HG02610 (cell line): ENCODE measurements around the gene ZNF716.
"Not testable (repeated sequence)": the region's sequence is repeated elsewhere in the genome, so short reads cannot be mapped to it uniquely, and the experiment has no call there.

ENCODE experiments used
- ATAC-seq: cut with Tn5 transposase; IDR thresholded peaks from one replicate; pipeline ENCODE4 v1.9.1; 2021; ENCODE audit warnings: mild to moderate bottlenecking, moderate library complexity; ENCODE audit not compliant: unreplicated experiment

The ZNF716 gene

DNA sequence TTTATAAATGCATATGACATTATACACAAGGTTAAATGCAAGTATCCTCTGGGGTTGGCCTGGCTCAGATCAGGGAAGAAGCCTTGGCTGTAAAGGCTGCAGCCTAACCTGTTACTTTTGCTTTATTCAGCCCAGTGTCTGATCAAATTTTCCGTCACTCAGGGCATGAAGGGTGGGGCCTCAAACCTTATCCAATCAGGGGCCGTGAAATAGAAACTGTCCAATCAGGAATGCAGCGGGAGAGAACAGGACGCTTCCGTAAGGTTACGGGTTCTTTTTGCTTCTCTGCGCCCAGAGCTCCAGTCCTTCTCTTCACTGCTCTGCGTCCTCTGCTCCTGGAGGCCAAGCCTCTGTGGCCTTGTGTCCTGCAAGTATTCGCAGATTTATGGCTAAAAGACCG lies at the start of gene ZNF716:
ZNF716 (plus strand) TSS at position 274 of the 400 bp plus-strand sequence; CDS start at position 386, 112 bp downstream.
- no peak for ATAC-seq

DNA sequence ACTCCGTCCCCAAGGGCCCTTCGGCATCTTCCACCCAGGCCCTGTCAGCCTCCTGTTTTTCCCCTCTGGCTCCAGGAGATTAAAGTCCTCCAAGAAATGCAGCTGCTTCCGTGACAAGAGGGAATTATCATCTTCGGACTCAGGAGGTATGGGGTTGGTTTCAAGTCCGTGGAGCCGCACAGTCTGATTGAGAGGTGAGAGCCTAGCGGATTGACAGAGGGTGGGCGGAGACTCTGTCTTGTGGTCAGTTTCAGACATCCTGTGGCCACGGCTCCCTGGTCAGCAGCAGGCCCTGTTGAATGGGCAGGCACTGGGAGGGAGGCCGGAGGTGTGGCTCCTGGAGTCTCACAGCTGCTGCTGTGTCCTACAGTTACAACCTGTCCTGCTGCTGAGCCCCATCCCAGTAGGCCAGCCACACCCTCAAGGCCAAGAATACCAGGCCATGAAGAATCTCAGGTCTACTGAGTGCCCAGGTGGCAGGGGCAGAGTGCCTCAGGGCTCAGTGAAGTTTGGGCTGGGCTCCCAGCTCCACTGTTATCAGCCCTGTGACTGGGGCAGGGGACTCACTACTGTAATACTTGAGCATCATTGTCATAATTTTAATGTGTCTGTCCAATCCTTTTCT lies 49.3 kb upstream of the ZNF716 start:
- ATAC-seq, result no peak

DNA sequence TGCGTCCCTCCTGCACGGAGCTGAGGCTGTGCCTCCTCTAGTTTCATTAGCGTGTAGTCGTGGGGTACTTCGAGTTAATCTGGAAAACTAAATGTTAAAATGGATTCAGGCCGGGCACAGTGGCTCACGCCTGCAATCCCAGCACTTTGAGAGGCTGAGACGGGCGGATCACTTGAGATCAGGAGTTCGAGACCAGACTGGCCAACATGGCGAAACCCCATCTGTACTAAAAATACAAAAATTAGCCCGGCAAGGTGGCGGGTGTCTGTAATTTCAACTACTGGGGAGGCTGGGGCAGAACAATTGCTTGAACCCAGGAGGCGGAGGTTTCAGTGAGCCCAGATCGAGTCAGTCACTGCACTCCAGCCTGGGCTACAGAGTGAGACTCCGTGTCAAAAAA lies 46.9 kb upstream of the ZNF716 start:
- not testable (repeated sequence) for ATAC-seq

DNA sequence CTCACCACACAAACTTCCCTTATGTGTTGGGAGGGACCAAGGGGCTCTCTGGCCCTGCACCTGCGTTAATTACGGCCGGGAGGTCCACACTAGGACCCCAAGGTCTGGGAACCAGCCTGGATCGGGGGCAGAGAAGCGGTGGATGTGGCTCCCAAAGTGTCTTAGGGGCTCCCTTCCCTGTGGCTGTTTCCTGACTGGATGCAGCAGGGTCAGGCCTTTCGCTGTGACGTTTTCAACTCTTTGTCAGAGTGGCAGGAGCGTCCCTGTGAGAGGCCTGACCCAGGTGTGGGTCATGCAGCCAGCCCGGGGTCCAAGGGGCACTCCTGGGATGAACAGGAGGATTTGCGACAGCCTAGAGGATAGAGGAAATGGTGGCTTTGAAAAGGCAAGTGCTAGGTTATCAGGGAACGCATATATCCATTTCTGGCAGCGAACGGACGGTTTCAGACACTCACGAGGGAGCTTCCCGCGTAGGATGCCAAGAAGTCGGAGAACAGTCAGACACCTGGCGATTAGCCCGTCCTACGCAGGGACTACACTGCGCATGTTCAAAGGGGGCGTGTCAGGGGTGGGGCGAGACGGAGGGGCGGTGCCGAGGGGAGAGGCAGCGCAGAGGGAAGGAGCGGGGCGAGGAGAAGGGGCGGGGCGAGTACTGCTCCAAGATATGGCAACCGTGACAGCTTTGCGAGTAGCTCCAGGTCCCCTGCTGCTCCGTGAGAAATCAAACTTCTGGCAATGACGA lies 46.2 kb upstream of the ZNF716 start:
- ATAC-seq, result no peak

DNA sequence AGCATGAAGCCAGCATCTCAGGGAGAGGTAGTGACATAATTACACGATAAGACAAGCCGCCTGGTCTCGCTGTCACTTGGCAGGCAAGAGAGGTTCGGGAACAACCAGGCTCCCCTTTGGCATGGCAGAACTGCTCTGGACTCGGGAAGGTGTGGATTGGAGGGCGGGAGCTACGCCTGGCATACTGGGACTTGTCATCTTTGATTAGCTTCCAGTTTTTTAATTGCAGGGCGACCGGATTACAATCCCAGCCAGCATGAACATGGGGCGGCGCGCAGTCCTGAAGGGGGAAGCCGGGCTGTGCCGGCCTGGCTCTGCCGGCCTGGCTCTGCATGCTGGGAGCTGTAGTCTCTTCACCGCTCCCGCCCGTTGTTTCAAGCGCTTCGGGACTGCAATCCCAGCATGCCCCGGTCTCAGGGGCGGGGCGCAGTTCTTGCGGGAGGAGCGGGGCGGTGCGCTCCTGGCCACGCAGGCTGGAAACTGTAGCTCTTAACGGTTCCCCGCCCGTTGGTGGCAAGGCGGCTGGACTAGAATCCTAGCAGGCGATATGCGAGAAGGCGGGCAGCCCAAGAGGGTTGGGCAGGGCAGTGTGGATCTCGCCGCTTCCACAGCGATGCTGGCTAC lies 45.5 kb upstream of the ZNF716 start:
- no peak for ATAC-seq

DNA sequence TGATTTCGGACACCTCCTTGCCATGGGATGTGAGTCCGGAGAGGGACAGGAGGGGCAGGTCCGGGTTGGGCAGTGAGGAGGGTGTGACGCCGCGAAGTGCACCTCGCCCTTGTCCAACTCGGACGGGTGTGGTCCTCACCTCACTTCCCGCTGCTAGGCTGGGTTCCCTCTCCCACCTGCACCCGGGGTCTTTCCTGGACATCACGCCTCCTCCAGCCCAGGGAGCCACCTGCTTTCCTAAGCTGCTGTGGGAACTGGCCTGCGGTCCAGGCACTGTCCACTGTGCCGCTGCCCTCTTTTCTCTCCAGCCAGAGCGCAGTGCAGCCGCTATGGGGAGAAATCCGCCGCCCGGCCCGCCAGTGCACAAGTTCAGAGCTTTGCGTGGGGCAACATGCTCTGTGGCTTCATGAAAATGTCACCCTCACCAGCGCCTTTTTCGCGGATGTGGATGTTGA lies 45.0 kb upstream of the ZNF716 start:
- ATAC-seq, result no peak

DNA sequence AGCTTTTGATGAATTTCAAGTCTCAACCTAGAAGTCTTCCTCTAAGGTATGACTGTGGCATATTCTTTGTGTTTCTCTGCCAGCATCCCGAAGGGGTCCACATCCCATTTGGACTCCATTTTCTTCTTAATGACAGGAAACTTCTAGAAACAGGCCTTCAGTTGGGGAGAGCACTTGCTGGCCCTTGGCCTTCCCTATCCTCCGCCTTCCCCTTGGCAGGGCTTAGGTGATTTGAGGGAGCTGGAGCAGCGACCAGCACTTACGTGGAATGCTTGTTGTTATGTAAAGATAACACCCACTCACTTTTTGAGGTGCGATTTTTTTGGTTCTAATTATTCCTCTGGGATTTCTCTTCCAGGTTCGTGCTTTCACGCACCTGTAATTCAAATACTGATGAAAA lies 42.9 kb upstream of the ZNF716 start:
- no peak for ATAC-seq

DNA sequence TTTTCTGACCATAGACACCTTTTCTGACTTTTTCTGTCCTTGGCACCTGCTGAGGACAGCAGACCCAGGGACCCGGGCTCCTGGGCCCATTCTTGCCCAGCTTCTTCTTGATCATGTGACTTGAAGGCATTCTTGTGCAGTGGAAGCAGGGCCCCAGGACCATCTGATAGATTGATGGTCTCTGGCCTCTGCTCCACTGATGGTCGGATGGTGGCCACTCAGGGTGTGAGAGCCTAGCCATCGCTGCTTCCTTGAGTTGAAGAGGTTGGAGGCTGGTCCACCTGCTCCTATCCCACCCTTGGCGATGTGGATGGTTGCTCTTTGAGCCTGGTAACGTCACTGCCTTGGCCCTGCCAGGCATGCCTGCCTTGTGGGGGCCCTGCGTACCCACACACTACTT lies 37.8 kb upstream of the ZNF716 start:
- ATAC-seq, result no peak

DNA sequence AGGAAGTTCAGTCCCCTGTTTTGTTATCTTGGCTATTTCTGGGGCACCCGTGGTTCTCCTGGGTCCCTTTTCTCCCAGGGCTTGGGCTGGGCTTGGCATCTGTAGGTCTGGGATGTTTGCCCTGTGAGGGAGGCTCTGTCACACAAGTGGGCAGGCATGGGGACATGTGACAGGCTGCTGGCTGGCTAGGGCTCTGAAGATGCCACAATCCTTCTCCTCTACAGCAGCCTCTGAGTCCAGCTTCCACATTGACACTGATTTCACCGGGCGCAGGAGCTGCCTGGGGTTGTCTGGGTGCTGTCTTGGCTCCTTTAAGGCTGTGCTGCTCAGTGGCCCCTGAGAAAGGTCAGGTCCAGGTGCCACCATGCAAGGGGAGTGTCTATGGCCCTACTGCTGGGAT lies 37.4 kb upstream of the ZNF716 start:
- no peak for ATAC-seq

DNA sequence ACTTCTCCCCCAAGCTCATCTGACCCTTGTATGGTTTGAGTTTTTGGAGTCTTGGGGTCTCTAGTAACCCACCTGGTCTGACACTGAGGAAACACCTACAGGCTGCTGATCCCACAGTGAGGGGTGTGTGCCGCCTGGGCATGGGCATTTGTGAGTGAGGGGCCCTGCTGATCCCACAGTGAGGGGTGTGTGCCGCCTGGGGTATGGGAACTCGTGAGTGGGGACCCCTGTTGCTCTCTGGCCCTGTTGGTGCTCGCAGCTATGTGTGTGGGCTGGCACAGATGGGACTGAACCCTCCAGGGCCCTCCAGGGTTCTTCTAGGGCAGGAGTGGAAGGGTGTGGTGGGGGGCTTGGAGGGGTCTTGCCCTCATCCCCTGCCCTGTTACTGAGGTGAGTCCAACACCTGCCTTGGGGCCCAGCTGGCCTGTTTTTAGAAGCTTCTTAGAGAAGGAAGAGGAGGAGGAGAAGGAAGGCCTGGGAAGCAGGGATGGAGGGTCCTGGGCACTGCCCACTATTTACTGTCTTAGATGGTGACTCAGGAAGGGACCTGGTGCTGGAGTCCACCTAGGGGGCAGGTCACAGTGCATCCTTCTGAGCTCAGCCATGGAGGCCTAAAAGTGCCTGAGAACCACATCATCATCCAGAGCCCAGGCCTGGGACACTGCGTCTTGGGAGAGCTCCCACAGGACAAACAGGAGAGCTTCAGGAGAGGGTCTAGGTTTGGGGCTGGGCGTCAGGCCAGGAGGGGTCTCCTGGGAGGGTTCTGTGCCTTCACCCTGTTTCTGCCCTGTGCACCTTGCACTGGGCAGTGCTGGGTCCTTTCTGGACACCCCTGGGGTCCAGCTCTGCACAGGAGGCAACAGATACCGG lies 36.2 kb upstream of the ZNF716 start:
- ATAC-seq, result no peak

DNA sequence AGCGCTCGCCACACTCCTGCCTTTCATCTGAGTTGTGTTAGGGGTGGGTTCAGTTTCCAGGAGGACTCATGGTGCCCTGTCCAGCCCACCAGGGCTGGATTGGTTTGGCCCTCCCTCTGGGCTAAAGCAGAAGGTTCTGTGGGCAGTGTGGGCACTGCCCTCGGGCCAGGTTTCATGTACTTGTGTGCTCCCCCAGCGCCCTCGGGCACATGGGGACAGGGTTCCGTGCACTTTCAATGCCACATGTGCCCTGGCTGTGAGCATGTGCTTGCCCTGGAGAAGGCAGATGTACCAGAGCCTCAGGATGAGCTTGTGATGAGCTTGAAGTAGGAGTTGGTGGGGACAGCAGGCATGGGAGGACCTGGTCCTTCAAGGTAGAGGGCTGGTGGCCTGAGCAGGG lies 35.6 kb upstream of the ZNF716 start:
- ATAC-seq, result no peak

DNA sequence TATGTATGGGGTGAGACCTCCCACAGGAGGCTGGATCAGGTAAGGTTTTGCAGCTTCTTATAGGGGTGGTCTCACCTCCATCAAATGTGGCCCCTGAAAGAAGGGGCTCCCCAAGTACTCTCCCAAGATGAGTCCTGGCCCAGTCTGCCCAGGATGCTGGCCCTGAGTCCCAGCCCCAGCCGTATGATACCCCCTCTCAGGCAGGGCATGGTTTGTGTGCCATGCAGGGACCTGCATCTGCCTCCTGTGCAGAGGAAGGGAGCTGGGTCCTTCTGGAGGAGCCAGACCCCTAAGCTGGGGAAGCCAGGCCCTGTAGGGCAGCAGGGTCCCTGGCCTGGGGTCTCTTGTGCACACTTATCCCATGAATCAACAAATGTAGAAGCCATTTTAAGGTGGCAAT lies 35.1 kb upstream of the ZNF716 start:
- no peak for ATAC-seq

DNA sequence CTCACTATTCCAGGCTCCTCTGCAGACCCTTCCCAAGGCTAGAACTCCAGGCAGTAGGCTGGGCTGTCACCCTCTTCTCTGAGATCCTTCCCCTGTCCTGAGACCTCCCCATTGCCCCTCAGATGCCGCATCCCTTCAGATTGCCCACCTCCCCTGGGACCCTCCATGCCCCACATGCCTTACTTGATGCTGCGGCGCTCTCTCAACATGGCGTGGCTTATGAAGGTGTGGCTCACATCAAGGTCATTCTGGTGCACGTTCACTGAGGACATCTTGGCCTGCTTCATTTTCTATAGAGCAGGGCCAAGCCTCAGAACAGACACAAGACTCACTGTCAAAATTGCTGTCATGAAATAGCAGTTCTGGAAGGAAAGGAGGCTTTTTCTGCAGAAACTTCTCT lies 34.7 kb upstream of the ZNF716 start:
- no peak for ATAC-seq

DNA sequence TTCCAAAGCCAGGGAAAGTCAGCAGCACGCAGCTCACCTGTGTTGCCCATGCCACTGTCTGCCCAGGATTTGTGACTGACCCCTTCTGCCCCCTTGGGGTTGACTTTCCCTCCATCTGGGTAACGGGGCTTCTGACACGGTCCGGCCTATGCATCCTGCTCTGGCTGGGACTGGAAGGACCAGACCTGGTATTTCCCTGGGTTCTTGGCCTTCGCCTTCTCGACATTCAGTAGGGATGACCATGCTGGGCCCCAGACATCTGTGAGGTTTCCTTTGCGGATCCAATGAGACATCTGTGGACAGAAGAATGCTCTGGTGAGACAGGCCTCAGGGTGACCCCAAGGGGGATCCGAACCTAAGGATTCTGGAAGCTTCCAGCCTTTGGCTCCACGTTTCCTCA lies 34.2 kb upstream of the ZNF716 start:
- ATAC-seq, result no peak

DNA sequence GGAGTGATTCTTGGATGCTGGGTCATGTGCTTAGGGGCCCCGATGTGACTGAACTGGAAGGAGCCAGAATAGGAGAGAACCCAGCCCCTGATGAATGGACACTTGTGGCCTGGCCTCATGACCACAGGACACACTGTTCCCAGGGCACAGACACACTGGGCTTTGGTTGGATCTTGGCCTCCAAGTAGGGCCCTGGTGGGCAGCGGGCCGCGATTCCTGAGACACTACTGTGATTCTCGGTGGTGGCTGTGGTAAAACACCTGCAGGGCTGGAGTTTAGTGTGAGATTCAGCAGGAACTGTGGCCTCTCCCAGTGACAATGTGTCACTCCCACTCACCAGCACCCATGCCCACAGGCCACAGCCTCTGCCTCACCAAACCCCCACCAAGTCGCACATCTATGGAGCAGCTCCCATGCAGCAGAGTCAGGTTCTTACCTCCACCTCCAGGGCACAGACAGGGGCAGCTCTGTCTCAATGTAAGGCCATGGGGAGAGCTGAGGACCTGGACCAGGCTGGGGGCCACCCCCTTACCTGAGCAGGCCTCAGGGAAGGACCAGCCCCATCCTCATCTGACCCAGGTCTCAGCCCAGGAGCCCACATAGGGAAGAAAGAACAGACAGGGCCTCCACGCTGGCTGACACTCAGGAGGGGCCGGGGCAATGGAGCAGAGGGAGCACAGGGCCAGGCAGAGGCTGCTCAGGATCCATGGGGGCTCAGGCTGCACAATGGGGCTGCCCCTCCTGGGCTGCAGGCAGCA lies 33.2 kb upstream of the ZNF716 start:
- ATAC-seq, result no peak

DNA sequence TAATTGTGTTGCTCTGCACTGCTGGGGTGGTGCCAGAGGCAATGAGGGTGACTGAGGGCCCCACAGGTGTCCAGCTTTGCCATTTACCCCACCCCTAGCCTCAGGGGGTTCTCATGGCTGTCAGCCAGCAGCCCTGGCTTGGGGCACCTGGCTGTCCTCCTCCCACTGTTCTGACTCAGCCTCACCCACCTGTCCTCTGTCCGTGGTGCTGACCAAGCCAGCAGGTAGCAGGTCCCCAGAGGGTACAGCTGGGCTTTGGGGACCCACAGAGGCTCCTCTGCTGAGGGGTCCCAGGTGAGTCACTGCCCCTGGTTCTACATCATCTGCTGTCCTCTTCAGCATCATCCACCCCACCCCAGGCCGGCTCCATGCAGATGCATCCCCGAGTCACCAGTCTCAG lies 32.2 kb upstream of the ZNF716 start:
- no peak for ATAC-seq

DNA sequence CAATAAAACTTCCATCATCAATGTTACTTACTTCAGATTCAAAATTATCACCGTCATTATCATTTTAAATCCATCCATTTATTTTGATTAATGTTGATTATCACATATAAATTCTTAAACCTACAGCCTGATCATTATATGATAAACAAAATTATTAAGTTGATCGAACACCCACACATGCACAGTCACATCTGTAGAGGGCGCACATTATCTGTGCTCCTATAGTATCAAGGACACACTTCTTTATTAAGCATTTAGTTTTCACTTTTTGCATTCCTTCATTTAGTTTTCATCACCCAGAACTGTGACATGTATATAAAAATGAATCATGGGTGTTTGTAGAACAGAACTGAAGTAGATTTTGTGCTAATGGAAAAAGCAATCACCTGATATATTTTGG lies 26.2 kb upstream of the ZNF716 start:
- no peak for ATAC-seq

DNA sequence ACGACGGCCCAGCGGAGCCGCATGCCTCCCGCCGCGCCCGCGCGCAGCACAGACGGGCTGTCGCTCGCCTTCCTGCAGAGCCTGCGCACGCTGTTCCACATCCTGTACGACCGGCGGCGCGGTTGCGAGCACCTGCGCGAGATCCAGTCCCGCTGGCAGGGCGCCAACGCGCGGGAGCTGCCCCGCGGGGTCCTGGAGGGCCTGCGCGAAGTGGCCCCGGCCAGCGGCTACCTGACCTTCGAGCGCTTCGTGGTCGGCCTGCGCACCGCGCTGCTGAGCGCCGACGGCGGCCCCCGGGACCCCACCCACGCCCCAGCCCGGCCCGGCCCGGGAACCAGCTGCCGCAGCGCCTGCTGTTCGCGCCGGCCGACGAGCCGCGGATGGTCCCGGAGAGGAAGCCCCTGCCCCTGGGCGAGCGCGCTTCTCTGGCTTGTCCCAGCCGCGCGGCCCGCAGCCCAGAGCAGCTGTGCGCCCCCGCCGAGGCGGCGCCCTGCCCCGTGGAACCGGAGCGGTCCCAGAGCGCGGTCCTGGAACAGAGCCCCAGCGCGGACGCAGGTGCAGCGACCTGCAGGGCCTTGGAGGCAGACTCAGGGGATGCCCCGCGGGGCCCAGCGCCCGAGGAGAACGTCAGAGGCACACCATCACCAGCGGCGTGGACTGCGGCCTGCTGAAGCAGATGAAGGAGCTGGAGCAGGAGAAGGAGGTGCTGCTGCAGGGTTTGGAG lies 25.3 kb upstream of the ZNF716 start:
- ATAC-seq, result no peak

DNA sequence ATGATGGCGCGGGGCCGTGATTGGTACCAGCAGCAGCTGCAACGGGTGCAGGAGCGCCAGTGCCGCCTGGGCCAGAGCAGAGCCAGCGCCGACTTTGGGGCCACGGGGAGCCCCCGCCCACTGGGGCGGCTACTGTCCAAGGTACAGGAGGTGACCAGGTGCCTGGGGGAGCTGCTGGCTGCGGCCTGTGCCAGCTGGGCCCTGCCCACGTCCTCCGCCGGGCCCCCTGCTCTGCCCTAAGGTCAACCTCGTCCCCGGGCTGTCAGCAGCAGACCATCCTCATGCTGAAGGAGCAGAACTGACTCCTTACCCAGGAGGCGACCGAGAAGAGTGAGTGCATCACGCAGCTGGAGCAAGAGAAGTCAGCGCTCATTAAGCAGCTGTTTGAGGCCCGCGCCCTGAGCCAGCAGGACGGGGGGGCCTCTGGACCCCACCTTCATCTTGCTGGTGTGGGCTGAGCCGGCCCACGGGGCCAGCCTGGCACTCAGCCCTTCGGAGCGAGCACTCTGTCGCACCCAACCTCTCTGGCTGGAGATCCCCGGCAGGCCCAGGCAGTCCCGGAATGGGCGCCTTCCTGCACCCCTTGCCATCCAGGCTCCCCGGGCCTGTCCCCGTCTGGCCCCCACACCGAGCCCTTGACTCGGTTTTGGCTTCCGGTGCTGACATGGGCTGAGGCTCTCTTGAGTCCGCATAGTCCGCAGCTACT lies 24.6 kb upstream of the ZNF716 start:
- ATAC-seq, result no peak
